ENCODE results near the gene BTRC. TPM values are rescaled to one million over a fixed set of nuclear protein-coding genes. Genes with fewer than 3 reads are reported as not detected.
A peak's percentile ranks its signal among the peaks of the same experiment; 100 is the strongest.

BTRC gene
- total and polyA plus RNA-seq, 8 donors: 3.5 to 14.5 (median 4.7) TPM

GRCh38 chr10:101397140-101397539 is 43.2 kb downstream of the BTRC start:
- H3K9me3 ChIP-seq: no peaks in the 10 kb centered on the region
- peak in 1 of 2 donors; percentile 87 for DNase-seq

GRCh38 chr10:101400585-101400984 is 46.6 kb downstream of the BTRC start:
- Histone ChIP-seq H3K9me3 (no peaks in the 10 kb centered on the region), H3K27me3 (no peaks in the 10 kb centered on the region), H3K27ac (no peak overlapping the region), H3K4me1 (peaks cover 0 to 16% (median 3%) of the 10 kb centered on the region in 4 donors), H3K36me3 (no peaks in the 10 kb centered on the region), H3K4me3 (no peak overlapping the region)
- intact Hi-C loops (cut with DNase I; ENCODE audit: low total_unique reads): no loop called here
- no peak for DNase-seq
- TF ChIP-seq POLR2AphosphoS5 (IDR thresholded peaks at IDR 0.05): no peak
- 85 to 94% (median 86%) methylated on average over 3 of the region's 3 CpGs for WGBS, 5 donors

More at GRCh38 chr10:101397140-101397539, 43.2 kb downstream of the BTRC start:
- H3K27ac ChIP-seq: no peak overlapping the region
- H3K27me3 ChIP-seq: no peaks in the 10 kb centered on the region
- intact Hi-C loops (cut with DNase I; ENCODE audit: low total_unique reads): no loop called here
- peaks cover 0 to 22% (median 7%) of the 10 kb centered on the region in 4 donors for H3K4me1 ChIP-seq
- TF ChIP-seq EP300 (IDR thresholded peaks at IDR 0.05) (no peak), POLR2AphosphoS5 (IDR thresholded peaks at IDR 0.05) (no peak), POLR2A (IDR thresholded peaks at IDR 0.05) (no peak), CTCF (IDR thresholded peaks at IDR 0.05) (no peak)
- H3K4me3 ChIP-seq: no peak overlapping the region
- no peaks in the 10 kb centered on the region for H3K36me3 ChIP-seq

- TF ChIP-seq POLR2AphosphoS5 (IDR thresholded peaks at IDR 0.05): no peak
- Histone ChIP-seq H3K27me3 (no peaks in the 10 kb centered on the region), H3K9me3 (no peaks in the 10 kb centered on the region), H3K4me3 (no peak overlapping the region), H3K36me3 (peaks cover 0 to 4% (median 0%) of the 10 kb centered on the region in 4 donors), H3K27ac (no peak overlapping the region), H3K4me1 (peaks cover 0 to 7% (median 0%) of the 10 kb centered on the region in 4 donors)
- no peak for DNase-seq
- intact Hi-C loops (cut with DNase I; ENCODE audit: low total_unique reads): no loop called here
Observed at GRCh38 chr10:101402711-101403110, 48.7 kb downstream of the BTRC start.

GRCh38 chr10:101403161-101403560 is 49.2 kb downstream of the BTRC start:
- intact Hi-C loops (cut with DNase I; ENCODE audit: low total_unique reads): no loop called here
- Histone ChIP-seq H3K36me3 (peaks cover 0 to 6% (median 0%) of the 10 kb centered on the region in 4 donors), H3K4me3 (no peak overlapping the region), H3K9me3 (no peaks in the 10 kb centered on the region), H3K4me1 (peaks cover 0 to 7% (median 0%) of the 10 kb centered on the region in 4 donors), H3K27me3 (no peaks in the 10 kb centered on the region), H3K27ac (no peak overlapping the region)
- no peak for TF ChIP-seq POLR2A (IDR thresholded peaks at IDR 0.05)
- TF ChIP-seq CTCF (IDR thresholded peaks at IDR 0.05): no peak
- no peak for TF ChIP-seq POLR2AphosphoS5 (IDR thresholded peaks at IDR 0.05)
- TF ChIP-seq EP300 (IDR thresholded peaks at IDR 0.05): no peak
- no peak for DNase-seq
- 82 to 97% (median 92%) methylated on average over 2 of the region's 2 CpGs for WGBS, 5 donors

- 93 to 100% (median 95%) methylated on average over 2 of the region's 2 CpGs for WGBS, 5 donors
Observed at GRCh38 chr10:101405001-101405400, 51.0 kb downstream of the BTRC start.

More at GRCh38 chr10:101405001-101405400, 51.0 kb downstream of the BTRC start:
- intact Hi-C loops (cut with DNase I; ENCODE audit: low total_unique reads): no loop called here
- TF ChIP-seq CTCF (IDR thresholded peaks at IDR 0.05) (no peak), POLR2AphosphoS5 (IDR thresholded peaks at IDR 0.05) (no peak)
- H3K4me3 ChIP-seq: no peak overlapping the region
- peaks cover 0 to 7% (median 0%) of the 10 kb centered on the region in 4 donors for H3K4me1 ChIP-seq
- H3K27me3 ChIP-seq: no peaks in the 10 kb centered on the region
- H3K9me3 ChIP-seq: no peaks in the 10 kb centered on the region
- no peak overlapping the region for H3K27ac ChIP-seq
- no peak for DNase-seq
- peaks cover 0 to 18% (median 9%) of the 10 kb centered on the region in 4 donors for H3K36me3 ChIP-seq

Measured in stomach (tissue), 9 donors.